Amygdala (tissue), 56 donors: ENCODE measurements around the gene INTU.
"Not testable (repeated sequence)": the region's sequence is repeated elsewhere in the genome, so short reads cannot be mapped to it uniquely, and the experiment has no call there.

ENCODE experiments used
- DNase-seq, 56 donors: peaks; one replicate each; lab custom pipeline; 2025; lab: John Stamatoyannopoulos, UW

The INTU gene

DNA sequence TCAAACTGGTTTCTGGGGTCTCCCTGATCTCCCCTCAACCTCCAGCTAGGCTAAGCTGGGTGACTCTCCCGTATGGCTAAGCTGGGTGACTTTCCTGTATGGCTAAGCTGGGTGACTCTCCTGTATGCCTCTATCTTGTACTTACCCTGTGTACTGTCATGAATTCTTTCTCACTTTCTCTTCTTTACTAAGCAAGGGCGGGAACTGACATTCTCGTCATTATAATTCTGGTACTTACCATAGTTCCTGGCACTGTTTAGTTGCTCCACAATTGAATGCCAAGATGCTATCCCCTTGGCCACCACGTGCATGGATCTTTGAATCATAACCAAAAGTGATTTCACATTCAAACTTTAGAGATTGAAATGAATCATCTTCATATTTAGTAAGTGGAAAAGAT lies 8.8 kb downstream of the INTU start:
- no peak for DNase-seq

DNA sequence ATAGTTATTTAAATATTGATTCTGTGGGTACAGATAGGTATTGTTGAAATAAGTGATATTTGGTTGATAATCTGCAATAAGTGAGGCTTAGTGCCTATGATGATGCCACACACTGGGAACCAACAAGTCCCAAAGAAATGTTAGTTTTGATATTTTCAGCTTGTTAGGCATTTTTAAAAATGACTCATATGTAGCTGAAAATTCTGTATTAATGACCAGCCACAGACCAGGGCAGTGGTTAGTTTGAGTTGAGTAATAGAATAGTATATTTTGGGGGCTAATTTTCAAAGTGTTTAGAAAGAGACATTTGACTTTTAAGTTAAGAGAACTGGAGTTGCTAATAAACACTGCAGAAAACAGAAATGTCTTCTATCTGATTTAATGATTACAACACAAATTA lies 9.4 kb downstream of the INTU start:
- DNase-seq: no peak

DNA sequence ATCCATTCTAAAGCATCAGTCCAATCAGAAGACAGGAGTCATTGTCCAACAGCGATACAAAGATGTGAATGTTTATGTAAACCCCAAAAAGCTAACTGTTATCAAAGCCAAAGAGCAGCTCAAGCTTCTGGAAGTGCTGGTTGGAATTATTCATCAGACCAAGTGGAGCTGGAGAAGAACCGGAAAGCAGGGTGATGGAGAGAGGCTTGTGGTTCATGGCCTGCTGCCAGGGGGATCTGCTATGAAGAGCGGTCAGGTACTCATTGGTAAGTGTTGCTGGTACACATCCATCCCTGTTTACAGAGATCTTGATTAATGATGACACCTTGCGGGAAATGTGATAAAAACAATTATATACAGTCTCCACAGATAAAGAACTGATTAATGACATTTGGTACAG lies 11.0 kb downstream of the INTU start:
- no peak for DNase-seq

DNA sequence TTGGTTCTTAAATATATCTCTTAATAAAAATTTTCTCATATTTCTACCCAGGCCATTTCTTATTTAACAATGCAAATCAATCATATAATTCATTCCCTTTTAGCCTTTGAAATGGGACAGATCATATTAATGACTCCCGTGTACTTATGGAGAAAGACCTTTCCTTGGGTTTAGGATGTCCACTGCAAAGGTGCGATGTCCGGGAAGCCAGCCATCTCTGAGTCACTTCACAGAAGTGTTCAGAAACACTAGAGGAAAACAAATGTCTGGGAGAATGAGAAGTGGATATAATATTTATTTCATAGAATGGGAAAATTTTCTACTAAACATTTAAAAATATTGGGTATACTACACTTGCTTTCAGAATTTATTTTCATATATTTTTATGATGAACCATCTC lies 15.3 kb downstream of the INTU start:
- no peak for DNase-seq

DNA sequence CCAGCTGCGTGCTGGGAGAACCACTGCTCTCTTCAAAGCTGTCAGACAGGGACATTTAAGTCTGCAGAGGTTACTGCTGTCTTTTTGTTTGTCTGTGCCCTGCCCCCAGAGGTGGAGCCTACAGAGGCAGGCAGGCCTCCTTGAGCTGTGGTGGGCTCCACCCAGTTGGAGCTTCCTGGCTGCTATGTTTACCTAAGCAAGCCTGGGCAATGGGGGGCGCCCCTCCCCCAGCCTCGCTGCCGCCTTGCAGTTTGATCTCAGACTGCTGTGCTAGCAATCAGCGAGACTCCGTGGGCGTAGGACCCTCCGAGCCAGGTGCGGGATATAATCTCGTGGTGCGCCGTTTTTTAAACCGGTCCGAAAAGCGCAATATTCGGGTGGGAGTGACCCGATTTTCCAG lies 22.8 kb downstream of the INTU start:
- not testable (repeated sequence) for DNase-seq

DNA sequence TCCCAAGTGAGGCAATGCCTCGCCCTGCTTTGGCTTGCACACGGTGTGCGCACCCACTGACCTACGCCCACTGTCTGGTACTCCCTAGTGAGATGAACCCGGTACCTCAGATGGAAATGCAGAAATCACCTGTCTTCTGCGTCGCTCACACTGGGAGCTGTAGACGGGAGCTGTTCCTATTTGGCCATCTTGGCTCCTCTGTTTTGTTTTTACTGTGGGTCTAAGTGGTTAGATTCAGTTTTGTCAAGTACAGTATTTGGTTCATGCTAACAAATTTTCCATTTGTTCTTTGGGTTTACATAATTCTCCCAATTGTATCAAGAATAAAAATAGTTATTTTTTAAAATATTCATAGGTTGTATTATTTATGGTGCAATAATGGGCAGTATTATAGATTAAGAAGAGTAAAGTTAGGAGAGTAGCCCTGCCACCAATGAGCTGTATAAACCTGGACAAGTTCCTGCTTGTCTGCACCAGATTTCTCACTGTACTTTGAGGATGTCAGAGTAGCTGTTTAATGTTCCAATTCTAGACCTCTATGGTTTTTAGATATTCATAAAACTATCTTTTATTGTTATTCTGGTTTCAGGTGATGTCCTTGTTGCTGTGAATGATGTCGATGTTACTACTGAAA lies 23.4 kb downstream of the INTU start:
- DNase-seq: no peak

DNA sequence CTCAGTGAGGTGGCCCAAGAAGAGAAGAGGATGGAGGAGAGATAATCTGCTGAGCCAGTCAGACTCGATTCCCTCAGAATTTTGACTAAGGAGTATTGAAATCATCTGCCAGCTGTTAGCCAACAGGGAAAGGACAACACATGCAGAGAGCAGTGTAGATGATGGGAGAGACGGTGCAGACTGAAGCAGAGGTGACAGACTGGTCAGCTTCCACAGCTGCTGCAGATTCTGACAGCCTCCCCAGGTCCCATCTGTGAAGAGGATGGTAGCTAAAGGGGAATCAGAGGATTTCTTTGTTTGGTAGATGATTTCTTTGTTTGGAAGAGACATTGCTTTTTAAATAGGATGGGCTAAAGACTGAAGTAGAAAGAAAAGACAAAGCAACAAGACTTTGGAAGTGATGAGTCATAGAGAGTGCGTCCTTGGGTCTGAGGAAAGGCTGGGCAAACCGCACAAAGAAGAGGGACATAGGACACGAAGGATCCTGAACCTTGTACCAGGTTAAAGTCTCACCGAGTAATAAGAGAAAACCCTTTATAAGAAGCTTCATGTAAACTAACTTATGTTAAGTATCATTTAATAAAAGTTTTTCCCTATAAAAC lies 27.6 kb downstream of the INTU start:
- no peak for DNase-seq

DNA sequence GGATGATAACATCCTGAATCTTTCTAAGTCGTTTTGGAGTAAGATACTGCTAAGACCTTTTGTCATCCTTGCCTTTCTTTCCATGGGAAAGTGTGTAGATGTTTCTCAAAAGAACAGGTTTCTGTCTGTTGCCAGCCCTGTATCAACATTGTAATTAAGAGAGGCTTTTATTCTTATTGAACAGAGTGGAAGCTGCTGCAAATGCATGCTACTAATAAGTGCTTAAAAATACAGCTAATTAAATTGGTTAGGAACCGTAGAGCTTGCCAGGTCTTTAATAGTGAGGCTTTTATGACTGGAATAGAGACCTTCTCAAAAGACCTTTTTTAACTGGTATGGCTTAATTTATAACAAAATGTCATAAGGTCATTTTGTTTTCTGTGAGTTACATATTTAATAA lies 34.4 kb downstream of the INTU start:
- DNase-seq: no peak

DNA sequence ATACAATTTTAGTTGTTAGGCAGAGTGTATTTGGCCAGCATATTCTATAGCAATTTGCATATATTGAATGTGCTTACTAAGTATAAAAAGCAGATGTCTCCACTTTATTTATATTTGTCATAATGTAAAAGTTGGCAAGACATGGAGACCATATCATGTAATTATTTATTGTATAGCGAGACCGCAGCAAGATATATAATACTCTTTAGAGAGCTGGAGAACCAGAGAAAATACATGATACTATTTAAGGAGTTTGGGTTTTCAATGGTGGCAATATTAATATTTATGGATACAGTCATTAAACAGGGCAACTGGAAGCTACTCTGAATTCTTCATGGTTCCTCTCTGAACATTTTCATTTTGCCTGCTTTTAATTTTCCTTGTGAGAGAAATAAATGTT lies 35.0 kb downstream of the INTU start:
- no peak for DNase-seq

DNA sequence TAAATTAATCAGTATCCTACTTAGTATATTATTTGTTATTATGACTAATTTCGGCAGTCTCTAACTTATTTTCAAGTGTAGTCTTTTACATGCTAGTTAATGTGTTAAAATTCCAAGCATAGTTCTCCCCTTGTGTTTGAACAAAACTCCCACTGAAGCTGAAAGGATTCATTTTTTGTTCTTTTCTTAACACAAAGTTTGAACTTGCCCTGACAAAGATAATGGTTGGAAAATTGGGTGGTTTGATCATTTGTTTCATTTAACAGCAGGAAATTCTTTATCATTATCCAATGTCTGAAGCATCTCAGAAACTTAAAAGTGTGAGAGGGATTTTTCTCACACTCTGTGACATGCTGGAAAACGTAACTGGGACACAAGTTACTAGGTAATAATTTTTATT lies 36.0 kb downstream of the INTU start:
- DNase-seq: no peak

DNA sequence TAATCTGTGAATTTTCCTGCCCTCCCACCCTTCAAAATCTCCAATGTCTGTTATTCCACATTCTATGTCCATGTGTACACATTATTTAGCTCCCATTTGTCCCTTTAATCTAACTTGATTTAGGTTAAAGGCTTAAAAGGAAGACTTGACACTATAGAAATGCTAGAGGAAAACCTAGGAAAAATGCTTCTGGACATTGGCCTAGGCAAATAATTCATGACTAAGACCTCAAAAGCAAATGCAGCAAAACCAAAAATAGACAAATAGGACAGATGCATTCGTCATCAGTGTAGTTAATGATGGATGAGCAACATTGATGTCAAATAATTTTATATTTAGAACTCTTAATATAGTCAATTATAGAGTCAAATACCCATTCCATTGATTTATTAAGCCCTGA lies 36.9 kb downstream of the INTU start:
- DNase-seq: no peak

DNA sequence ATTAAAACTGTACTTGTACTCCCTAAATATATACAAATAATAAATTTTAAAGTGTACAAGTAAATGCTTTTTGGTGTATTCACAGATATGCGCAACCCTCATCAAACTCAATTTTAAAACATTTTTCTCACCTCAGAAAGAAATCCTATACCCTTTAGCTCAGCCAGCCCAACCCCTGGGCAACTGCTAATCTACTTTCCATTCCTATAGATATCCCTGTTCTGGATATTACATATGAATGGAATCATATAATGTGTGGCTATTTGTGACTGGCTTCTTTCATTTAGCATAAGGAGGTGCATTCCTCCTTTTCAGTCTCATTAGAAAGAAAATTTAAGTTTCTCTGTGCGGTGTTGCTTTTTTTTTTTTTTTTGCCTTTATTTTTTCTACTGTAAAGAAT lies 39.4 kb downstream of the INTU start:
- no peak for DNase-seq

DNA sequence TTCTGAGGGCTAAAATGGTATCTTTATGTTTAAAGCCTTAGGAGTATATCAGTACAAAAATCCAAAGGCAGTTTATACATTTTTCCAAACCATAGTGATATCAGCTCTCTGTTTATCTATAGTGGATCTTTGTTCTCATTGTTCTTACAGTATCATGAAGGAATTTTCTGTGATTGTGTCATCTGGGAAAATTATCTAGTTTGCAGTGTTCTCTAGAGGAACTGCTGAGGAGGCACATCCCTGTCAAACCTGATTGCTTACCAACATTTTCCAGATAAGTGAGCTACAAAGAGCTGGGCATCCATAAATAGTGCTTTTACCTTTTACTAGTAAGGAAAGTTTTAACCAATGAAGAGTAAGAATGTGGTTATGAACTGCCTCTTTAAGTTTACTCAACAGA lies 52.5 kb downstream of the INTU start:
- no peak for DNase-seq

DNA sequence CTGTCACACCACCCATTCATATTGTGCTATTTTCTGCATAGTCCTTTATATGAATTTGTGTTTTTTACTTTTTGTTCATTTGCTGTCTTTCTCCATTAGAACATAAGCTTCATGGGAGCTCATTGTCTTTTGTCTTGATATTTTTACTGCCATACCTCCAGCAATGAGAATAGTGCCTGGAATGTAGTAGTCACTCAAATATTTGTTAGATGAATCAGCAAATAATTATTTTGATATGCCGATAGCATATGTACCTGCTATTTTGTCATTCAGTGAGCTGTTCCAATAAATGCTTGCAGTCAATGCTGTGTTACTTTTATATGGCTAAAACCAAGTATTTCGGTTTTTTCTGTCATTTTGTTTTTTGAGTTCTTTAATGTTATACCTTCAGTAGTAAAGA lies 53.9 kb downstream of the INTU start:
- DNase-seq: no peak

DNA sequence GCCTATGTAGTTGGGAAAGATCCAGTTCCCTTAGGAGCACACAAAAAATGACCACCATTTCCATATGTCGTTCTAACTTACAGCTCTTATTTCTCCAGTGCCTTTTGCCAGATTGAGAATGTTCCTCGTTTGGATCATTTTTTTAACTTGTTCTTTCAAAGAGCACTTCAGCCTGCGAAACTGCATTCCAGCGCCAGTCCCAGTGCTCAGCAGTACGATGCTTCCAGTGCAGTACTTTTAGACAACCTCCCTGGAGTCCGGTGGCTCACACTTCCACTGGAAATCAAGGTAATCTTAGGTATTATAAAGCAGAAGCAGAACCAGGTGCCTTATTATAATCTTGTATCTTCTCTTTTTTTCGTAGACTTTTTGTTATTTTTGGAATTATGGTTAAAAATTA lies 54.8 kb downstream of the INTU start:
- no peak for DNase-seq

DNA sequence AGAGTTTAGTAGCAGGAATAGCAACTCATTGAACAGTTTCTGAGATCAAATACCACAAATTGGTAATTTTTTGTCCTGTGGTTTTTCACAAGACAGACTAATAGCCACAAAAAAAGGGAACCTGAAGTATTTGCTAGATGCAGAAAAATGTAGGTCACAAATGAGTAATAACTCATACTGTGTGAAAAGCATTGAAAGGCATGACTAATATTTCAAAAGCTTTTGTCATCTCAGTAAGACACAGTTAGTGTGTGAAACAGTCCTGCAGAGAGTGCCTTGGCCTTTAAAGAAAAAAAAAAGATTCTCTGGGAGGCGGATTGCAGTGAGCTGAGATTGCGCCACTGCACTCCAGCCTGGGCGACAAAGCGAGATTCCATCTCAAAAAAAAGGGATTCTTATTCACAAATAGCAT lies 66.0 kb downstream of the INTU start:
- DNase-seq: no peak

DNA sequence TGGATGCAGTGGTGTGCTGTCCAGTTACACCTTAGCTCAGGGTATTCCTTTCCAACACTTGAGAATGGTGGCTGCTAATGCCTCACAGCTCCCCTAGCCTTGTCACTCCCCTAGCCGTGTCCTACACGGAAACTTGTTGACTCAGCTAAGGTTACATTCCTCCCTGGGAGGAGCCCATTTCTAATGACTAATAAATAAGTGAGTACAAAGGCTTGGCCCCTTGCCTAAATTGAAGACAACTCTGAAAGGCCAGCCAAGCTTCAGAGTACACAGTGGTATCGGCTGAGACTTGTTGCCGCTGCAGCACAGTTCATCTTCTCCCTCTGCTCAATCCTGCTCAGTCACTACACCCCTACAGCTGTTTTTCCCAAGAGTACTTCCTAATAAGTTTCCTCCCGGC lies 76.2 kb downstream of the INTU start:
- no peak for DNase-seq

DNA sequence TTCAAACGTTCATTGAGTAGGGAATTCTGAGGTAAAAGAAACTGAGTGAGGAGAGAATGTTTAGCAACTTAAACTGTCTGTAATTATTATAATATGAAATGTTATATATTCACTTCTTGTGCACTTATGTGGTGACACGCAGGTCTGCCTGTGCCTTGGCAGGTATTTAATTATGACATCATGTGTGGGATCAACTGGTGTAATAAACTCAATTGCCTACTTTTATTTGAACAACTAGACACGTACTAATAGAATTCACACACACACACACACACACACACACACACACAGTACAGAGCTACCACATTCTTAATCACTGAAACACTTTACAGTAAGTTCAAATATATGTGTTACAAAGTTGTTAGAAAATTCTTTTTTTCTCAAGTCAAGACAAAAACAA lies 76.7 kb downstream of the INTU start:
- no peak for DNase-seq

DNA sequence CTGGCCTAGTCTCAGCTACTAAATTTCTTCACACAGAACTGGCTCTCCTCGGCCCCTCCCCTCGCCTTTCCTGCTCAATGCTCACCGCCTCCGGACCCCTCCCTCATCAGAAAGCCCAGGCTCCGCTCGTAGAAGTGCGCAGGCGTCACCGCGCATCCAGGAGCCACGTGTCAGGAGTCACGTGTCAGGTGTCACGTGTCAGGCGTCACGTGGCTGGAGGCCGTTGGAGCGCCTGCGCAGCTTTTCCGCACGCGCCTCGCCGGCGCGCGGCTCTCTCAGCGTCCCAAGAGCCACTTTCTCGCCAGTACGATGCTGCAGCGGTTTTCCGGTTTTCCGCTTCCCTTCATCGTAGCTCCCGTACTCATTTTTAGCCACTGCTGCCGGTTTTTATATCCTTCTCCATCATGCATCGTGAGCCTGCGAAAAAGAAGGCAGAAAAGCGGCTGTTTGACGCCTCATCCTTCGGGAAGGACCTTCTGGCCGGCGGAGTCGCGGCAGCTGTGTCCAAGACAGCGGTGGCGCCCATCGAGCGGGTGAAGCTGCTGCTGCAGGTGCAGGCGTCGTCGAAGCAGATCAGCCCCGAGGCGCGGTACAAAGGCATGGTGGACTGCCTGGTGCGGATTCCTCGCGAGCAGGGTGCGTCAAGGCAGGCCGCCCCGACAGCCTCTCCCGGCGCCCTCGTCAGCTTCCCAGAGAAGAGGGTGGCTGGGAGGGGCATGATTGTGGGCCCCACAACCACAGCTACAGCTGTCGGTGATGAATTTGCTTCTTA lies 97.6 kb downstream of the INTU start, which contains the start of gene SLC25A31:
TSS of gene SLC25A31 (plus strand) at position 259 of the 772 bp plus-strand sequence. CDS start at position 405, 146 bp downstream.
- DNase-seq: peak in 1 of 56 donors; percentile 1

DNA sequence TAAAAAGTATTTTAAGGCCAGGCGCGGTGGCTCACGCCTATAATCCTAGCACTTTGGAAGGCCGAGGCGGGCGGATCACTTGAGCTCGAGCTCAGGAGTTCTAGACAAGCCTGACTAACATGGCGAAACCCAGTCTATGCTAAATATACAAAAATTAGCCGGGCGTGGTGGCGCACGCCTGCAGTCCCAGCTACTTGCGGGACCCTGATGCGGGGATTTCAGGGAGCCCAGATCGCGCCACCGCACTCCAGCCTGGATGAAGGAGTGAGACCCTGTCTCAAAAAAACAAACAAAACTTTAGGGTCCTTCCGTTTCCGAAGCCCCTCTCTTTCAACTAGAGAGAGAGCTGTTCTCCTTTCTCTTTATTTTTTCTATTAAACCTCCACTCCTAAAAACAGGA lies 98.6 kb downstream of the INTU start:
- no peak for DNase-seq

DNA sequence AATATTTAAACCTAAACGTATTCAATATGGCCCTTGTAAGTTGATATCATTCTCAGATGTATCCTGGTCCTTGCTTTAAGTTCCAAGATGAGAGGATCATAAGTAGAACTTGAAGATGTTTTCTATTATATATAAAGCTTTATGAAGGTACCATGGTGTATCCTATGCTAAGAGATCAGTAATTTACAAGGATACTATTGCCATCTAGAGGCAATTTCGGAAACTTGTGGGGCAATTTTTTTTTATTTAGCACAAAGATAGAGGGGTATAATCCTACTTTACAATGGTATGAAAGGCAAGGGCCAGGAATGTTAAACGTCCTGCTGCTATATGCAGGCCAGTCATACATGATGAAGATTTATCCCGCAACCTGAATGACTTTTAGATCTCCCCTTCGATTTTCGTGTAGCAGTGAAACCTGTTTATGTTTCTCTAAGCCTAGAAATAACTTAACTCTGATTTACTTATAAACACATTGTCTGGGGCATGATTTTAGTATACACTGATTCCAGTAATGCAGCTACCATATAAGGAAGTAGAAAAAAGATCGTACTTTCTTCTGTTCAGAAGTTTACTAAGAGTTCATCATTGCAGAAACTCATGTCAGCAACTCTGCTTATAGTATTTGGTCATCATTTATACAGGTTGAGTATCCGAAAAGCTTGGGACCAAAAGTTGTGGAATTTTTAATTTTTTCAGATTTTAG lies 100.0 kb downstream of the INTU start:
- peak in 1 of 56 donors; percentile 34 for DNase-seq
